ENCODE measurements around the gene CD300LD.
"Not testable (repeated sequence)": the region's sequence is repeated elsewhere in the genome, so short reads cannot be mapped to it uniquely, and the experiment has no call there.

Gene CD300LD

GRCh38 chr17:74569020-74570003 lies 22.8 kb downstream of the CD300LD start:
- no peak for DNase-seq

GRCh38 chr17:74568106-74568873 lies 23.8 kb downstream of the CD300LD start:
- DNase-seq: no peak

GRCh38 chr17:74567397-74567796 lies 24.7 kb downstream of the CD300LD start, which contains the start of gene CD300H:
Gene CD300H, minus strand, starts transcription at chr17:74567509.
- DNase-seq: no peak

GRCh38 chr17:74566132-74566753 lies 25.8 kb downstream of the CD300LD start:
- DNase-seq: no peak

- DNase-seq: no peak
Measured at GRCh38 chr17:74565126-74565525, 27.0 kb downstream of the CD300LD start.

GRCh38 chr17:74563358-74563757 lies 28.7 kb downstream of the CD300LD start:
- no peak for DNase-seq

GRCh38 chr17:74561586-74561985 lies 30.5 kb downstream of the CD300LD start:
- DNase-seq: no peak

- DNase-seq: no peak
Measured at GRCh38 chr17:74558882-74559519, 33.1 kb downstream of the CD300LD start.

- DNase-seq: not testable (repeated sequence)
Measured at GRCh38 chr17:74558402-74558801, 33.7 kb downstream of the CD300LD start.

GRCh38 chr17:74555427-74555940 lies 36.6 kb downstream of the CD300LD start:
- DNase-seq: no peak

GRCh38 chr17:74554909-74555308 lies 37.2 kb downstream of the CD300LD start:
- no peak for DNase-seq

- DNase-seq: no peak
Measured at GRCh38 chr17:74552037-74552436, 40.0 kb downstream of the CD300LD start.

- DNase-seq: no peak
Measured at GRCh38 chr17:74550602-74551001, 41.5 kb downstream of the CD300LD start.

- DNase-seq: no peak
Measured at GRCh38 chr17:74549343-74549742, 42.7 kb downstream of the CD300LD start.

GRCh38 chr17:74547736-74548135 lies 44.3 kb downstream of the CD300LD start:
- DNase-seq: no peak

- DNase-seq: no peak
Measured at GRCh38 chr17:74547264-74547663, 44.8 kb downstream of the CD300LD start.

GRCh38 chr17:74546586-74546985 lies 45.5 kb downstream of the CD300LD start:
- no peak for DNase-seq

- DNase-seq: no peak
Measured at GRCh38 chr17:74545843-74546230, 46.2 kb downstream of the CD300LD start, which contains the start of gene CD300C. Gene CD300C, minus strand, starts transcription at chr17:74546115. Its CDS starts 333 bp downstream, at chr17:74545782.

GRCh38 chr17:74544991-74545842 lies 46.9 kb downstream of the CD300LD start:
- no peak for DNase-seq

GRCh38 chr17:74543891-74544760 lies 48.0 kb downstream of the CD300LD start:
- no peak for DNase-seq
